Subcutaneous adipose tissue (tissue), 4 donors: Measurements from ENCODE around the gene ENTPD5. TPM values are rescaled to one million over a fixed set of nuclear protein-coding genes. Genes with fewer than 3 reads are reported as not detected.

ENCODE experiments used
- total RNA-seq, 4 donors: library from RNA; depleted of rRNA; stranded (reverse); fragments of >200 nt; gene quantifications; one replicate each; pipeline ENCODE4 v1.1.0, GENCODE V29; 2016
- TF ChIP-seq, protein P1 (sequence below): fragments of 450-650 bp; IDR thresholded peaks from one replicate; pipeline ENCODE4 v1.5.1; 2016; ENCODE audit warnings: low read depth, mild to moderate bottlenecking, control low read depth, antibody characterized with exemption, moderate library complexity

The ENTPD5 gene, protein sequence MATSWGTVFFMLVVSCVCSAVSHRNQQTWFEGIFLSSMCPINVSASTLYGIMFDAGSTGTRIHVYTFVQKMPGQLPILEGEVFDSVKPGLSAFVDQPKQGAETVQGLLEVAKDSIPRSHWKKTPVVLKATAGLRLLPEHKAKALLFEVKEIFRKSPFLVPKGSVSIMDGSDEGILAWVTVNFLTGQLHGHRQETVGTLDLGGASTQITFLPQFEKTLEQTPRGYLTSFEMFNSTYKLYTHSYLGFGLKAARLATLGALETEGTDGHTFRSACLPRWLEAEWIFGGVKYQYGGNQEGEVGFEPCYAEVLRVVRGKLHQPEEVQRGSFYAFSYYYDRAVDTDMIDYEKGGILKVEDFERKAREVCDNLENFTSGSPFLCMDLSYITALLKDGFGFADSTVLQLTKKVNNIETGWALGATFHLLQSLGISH
- 10 to 100 TPM; 10.0 to 14.9 (median 12.4) TPM for total RNA-seq

GRCh38 chr14:74018586-74019407 is at the start of gene ENTPD5, which contains the start of gene BBOF1:
ENTPD5 (minus strand) TSS chr14:74019288; CDS start chr14:73988102, 31,186 bp downstream.
BBOF1 (plus strand) TSS chr14:74019349; CDS start chr14:74019479, 130 bp downstream.
- TF ChIP-seq, protein P1, sequence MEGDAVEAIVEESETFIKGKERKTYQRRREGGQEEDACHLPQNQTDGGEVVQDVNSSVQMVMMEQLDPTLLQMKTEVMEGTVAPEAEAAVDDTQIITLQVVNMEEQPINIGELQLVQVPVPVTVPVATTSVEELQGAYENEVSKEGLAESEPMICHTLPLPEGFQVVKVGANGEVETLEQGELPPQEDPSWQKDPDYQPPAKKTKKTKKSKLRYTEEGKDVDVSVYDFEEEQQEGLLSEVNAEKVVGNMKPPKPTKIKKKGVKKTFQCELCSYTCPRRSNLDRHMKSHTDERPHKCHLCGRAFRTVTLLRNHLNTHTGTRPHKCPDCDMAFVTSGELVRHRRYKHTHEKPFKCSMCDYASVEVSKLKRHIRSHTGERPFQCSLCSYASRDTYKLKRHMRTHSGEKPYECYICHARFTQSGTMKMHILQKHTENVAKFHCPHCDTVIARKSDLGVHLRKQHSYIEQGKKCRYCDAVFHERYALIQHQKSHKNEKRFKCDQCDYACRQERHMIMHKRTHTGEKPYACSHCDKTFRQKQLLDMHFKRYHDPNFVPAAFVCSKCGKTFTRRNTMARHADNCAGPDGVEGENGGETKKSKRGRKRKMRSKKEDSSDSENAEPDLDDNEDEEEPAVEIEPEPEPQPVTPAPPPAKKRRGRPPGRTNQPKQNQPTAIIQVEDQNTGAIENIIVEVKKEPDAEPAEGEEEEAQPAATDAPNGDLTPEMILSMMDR: no peak

DNA sequence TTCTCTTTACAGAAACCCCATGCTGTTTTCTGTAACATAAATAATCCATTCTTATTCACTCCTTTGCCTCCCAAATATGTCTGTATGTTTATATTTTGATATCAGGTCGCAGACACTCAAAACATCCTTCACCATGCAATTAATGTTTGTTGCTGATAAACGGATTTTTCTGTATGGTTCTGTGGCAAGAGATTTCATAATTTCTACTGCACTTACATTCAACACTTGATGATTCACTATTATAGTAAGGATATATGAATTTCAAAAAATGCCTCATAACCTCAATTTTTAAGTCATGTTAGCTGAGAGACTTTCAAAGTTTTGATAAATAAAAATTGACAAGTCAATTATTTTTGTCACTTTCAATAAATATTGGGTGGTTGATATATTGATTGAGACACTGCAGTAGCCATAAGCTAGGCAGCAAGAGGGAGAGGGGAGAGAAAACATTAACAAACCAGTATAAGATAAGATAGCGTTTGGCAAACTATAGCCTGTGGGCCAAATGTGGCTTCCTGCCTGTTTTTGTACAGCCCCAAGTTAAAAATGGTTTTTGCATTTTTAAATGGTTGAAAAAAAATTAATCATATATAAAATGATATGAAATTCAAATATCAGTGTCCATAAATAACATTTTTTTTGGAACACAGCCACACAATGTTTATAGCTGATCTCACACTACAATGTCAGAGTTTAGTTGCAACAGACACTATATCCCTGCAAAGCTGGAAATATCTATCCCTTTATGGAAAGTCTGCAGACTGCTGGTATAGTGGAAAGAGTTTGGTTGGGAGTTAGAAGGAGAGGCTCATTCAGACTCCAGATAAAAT is 46.9 kb upstream of the ENTPD5 start:
- TF ChIP-seq, protein P1: no peak

DNA sequence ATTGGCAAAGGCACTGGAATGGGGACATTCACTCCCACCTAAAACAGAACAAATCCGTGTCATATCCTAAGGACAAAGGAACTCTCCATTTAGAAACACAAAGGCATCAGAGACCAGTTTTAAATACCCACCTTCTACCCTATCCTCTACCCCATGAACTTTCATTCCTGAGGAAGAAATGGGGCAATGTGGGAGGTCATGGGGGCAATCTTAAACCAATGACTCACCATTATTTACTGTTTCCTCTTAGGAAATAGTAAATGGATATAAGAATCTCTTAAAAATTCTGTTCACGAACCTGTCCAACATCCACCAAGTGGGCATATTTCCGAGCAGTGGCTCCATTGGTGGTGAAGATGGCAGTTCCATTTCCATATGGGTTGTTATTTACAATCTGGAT is 45.8 kb upstream of the ENTPD5 start:
- TF ChIP-seq, protein P1: no peak

GRCh38 chr14:74064426-74064825 is 45.3 kb upstream of the ENTPD5 start:
- TF ChIP-seq, protein P1: no peak

GRCh38 chr14:74062809-74063150 is 43.7 kb upstream of the ENTPD5 start:
- TF ChIP-seq, protein P1: no peak

GRCh38 chr14:74049876-74050495 is 30.9 kb upstream of the ENTPD5 start:
- TF ChIP-seq, protein P1: no peak
